VCaP (cell line): ENCODE data around the gene TAF9B.

ENCODE experiments used
- H3K27ac ChIP-seq: fragments of 450-650 bp; 2 replicates; pipeline ENCODE4 v1.5.1; 2017
- CTCF ChIP-seq: fragments of 450-650 bp; conservative IDR thresholded peaks from 2 replicates; pipeline ENCODE4 v1.5.1; 2017; ENCODE audit warnings: mild to moderate bottlenecking, moderate library complexity

Gene TAF9B

GRCh38 chrX:78123190-78123589 lies 16.3 kb downstream of the TAF9B start:
- no peak for TF ChIP-seq CTCF
- H3K27ac ChIP-seq: no peak overlapping the region

- peak; percentile 69 for TF ChIP-seq CTCF
- no peak overlapping the region for H3K27ac ChIP-seq
Observed at GRCh38 chrX:78119521-78120227, 19.8 kb downstream of the TAF9B start.

- H3K27ac ChIP-seq: no peak overlapping the region
- TF ChIP-seq CTCF: no peak
Observed at GRCh38 chrX:78118628-78119027, 20.8 kb downstream of the TAF9B start.

GRCh38 chrX:78116766-78117165 lies 22.7 kb downstream of the TAF9B start:
- no peak for TF ChIP-seq CTCF
- H3K27ac ChIP-seq: no peak overlapping the region

GRCh38 chrX:78116365-78116764 lies 23.1 kb downstream of the TAF9B start:
- no peak for TF ChIP-seq CTCF
- no peak overlapping the region for H3K27ac ChIP-seq

- no peak overlapping the region for H3K27ac ChIP-seq
- no peak for TF ChIP-seq CTCF
Observed at GRCh38 chrX:78111140-78111931, 28.1 kb downstream of the TAF9B start.

- no peak for TF ChIP-seq CTCF
- no peak overlapping the region for H3K27ac ChIP-seq
Observed at GRCh38 chrX:78109458-78109857, 30.0 kb downstream of the TAF9B start.
